Lung (tissue), 12 donors: ENCODE measurements around the gene ZNF710. TPM values are rescaled to one million over a fixed set of nuclear protein-coding genes. Genes with fewer than 3 reads are reported as not detected.

ENCODE experiments used
- ATAC-seq: fragments of 200-7000 bp; cut with Tn5 transposase; one replicate; pipeline ENCODE4 v1.9.1; 2020; ENCODE audit warnings: moderate number of reproducible peaks; ENCODE audit not compliant: insufficient read depth, low FRiP score
- DNase-seq, 3 donors: peaks; one replicate each; pipeline ENCODE4 v3.0.0-alpha.2; 2013 to 2017
- H3K27ac ChIP-seq, 2 donors: one replicate each; pipeline ENCODE4 v1.5.1; 2013; ENCODE audit warnings: mild to moderate bottlenecking in 2 of 2, moderate library complexity in 2 of 2, control low read depth in 1 of 2, inconsistent platforms in 1 of 2, low read depth in 1 of 2, low read length in 1 of 2
- H3K27me3 ChIP-seq, 3 donors: one replicate each; pipeline ENCODE4 v1.5.1; 2013; ENCODE audit warnings: low read length in 2 of 3; ENCODE audit not compliant: control insufficient read depth in 3 of 3, insufficient read depth in 3 of 3
- H3K36me3 ChIP-seq, 4 donors: one replicate each; pipeline ENCODE4 v1.5.1; 2013; ENCODE audit warnings: low read length in 4 of 4, mild to moderate bottlenecking in 1 of 4, moderate library complexity in 1 of 4; ENCODE audit not compliant: control insufficient read depth in 4 of 4, insufficient read depth in 4 of 4
- H3K4me1 ChIP-seq, 5 donors: one replicate each; pipeline ENCODE4 v1.5.1; 2013; ENCODE audit warnings: low read length in 5 of 5, mild to moderate bottlenecking in 2 of 5, moderate library complexity in 1 of 5; ENCODE audit not compliant: control insufficient read depth in 5 of 5, insufficient read depth in 5 of 5
- H3K4me3 ChIP-seq: one replicate; pipeline ENCODE4 v1.5.1; 2013; ENCODE audit warnings: mild to moderate bottlenecking, control low read depth, moderate library complexity
- H3K9ac ChIP-seq, 2 donors: one replicate each; pipeline ENCODE4 v1.5.1; 2013; ENCODE audit warnings: low read length in 2 of 2, control low read depth in 1 of 2; ENCODE audit not compliant: insufficient read depth in 1 of 2
- H3K9me3 ChIP-seq, 4 donors: one replicate each; pipeline ENCODE4 v1.5.1; 2013; ENCODE audit warnings: low read length in 3 of 4, mild to moderate bottlenecking in 1 of 4, moderate library complexity in 1 of 4; ENCODE audit not compliant: control insufficient read depth in 4 of 4, insufficient read depth in 3 of 4
- CTCF ChIP-seq: IDR thresholded peaks from 2 replicates; pipeline ENCODE4 v1.5.1; 2012; ENCODE audit warnings: mild to moderate bottlenecking; ENCODE audit errors: control extremely low read depth, extremely low read depth
- WGBS, 2 donors: extraction: QIAGEN DNeasy Blood & Tissue Kit; methylation state at CpG; one replicate each; pipeline ENCODE4 v1.1.7; 2013; 5-methylcytosine and 5-hydroxymethylcytosine counted together
- polyA plus RNA-seq, 2 donors: library from polyadenylated mRNA; stranded (reverse); fragments of 200-250 nt; gene quantifications; one replicate each; pipeline ENCODE4 v1.2.1, GENCODE V29; 2013
- total RNA-seq, 2 donors: library from RNA; depleted of rRNA in 1 of 2; stranded (reverse); fragments of >200 nt in 1 of 2; gene quantifications; one replicate each; pipeline ENCODE4 v1.2.1, GENCODE V29; 2014 to 2021
- donor health status: control.
- donor health status: control.
- donor health status: Bipolar disorder and iron deficiency.
- donor health status: healthy.
- donor health status: DM: yes; HTN: yes; CAD: no.

ZNF710 gene
- total and polyA plus RNA-seq, 4 donors = 19.6 to 49.1 (median 38.6) TPM

GRCh38 chr15:90006217-90007075 is 5.3 kb downstream of the ZNF710 start:
- no peak for ATAC-seq
- Histone ChIP-seq H3K9me3 (peaks cover 0 to 2% (median under 1%) of the 10 kb centered on the region in 4 donors), H3K4me3 (no peak overlapping the region), H3K9ac (no peak overlapping the region), H3K27me3 (no peaks in the 10 kb centered on the region), H3K36me3 (peaks cover 0 to 7% (median 2%) of the 10 kb centered on the region in 4 donors), H3K27ac (peak overlapping the region in 1 of 2 donors; percentile 20), H3K4me1 (peaks cover 0 to 31% (median 21%) of the 10 kb centered on the region in 5 donors)
- TF ChIP-seq CTCF = no peak
- WGBS, 2 donors = 84 to 91% methylated on average over 4 of the region's 4 CpGs
- no peak for DNase-seq

GRCh38 chr15:90007076-90007460 is 5.9 kb downstream of the ZNF710 start:
- ATAC-seq (no peak), DNase-seq (no peak)
- Histone ChIP-seq H3K4me3 (no peak overlapping the region), H3K36me3 (peaks cover 0 to 7% (median 2%) of the 10 kb centered on the region in 4 donors), H3K9me3 (peaks cover 0 to 4% (median 2%) of the 10 kb centered on the region in 4 donors), H3K27ac (peak overlapping the region in 1 of 2 donors; percentile 9), H3K9ac (no peak overlapping the region), H3K27me3 (no peaks in the 10 kb centered on the region), H3K4me1 (peaks cover 0 to 31% (median 21%) of the 10 kb centered on the region in 5 donors)
- no peak for TF ChIP-seq CTCF
- WGBS, 2 donors = 79 to 80% methylated on average over 4 of the region's 4 CpGs

- 87 to 91% methylated on average over 7 of the region's 7 CpGs for WGBS, 2 donors
- H3K9ac ChIP-seq = no peak overlapping the region
- H3K4me3 ChIP-seq = no peak overlapping the region
- H3K27me3 ChIP-seq = no peaks in the 10 kb centered on the region
- H3K4me1 ChIP-seq = peaks cover 0 to 28% (median 15%) of the 10 kb centered on the region in 5 donors
- peaks cover 0 to 4% (median 2%) of the 10 kb centered on the region in 4 donors for H3K9me3 ChIP-seq
- H3K36me3 ChIP-seq = peaks cover 0 to 7% (median 2%) of the 10 kb centered on the region in 4 donors
- H3K27ac ChIP-seq = no peak overlapping the region
- ATAC-seq (no peak), DNase-seq (peak in 2 of 3 donors; percentile 6 to 40)
- no peak for TF ChIP-seq CTCF
These were observed 7.5 kb downstream of the ZNF710 start for GRCh38 chr15:90008607-90009006.
